ENCODE measurements around the gene OR52E6.

Gene OR52E6

GRCh38 chr11:5796541-5796940 is 45.2 kb downstream of the OR52E6 start:
- DNase-seq, result no peak

GRCh38 chr11:5791165-5791564 is 50.5 kb downstream of the OR52E6 start, which contains the start of gene OR52N1:
Gene OR52N1 (minus strand): TSS chr11:5791265. CDS start chr11:5788816, 2,449 bp downstream.
- no peak for DNase-seq
